ENCODE data around the gene PTCRA.

GRCh38 chr6:42938428-42938796 is 22.6 kb downstream of the PTCRA start:
- TF ChIP-seq CTCF (conservative IDR thresholded peaks at IDR 0.05) (no peak), ZFX (IDR thresholded peaks at IDR 0.05) (no peak)

Measured in C4-2B (cell line).